HEK293T (cell line): ENCODE results near the gene KRTAP5-5.
"Not testable (repeated sequence)": the region's sequence is repeated elsewhere in the genome, so short reads cannot be mapped to it uniquely, and the experiment has no call there.

ENCODE experiments used
- ARNT ChIP-seq: fragments of 450-650 bp; IDR thresholded peaks from 2 replicates; pipeline ENCODE4 v1.6.1; 2017; ENCODE audit warnings: mild to moderate bottlenecking
- ELF4 ChIP-seq: fragments of 450-650 bp; IDR thresholded peaks from 2 replicates; pipeline ENCODE4 v1.6.1; 2017; ENCODE audit warnings: antibody characterized with exemption
- FOXK2 ChIP-seq: fragments of 450-650 bp; IDR thresholded peaks from 2 replicates; pipeline ENCODE4 v1.6.1; 2016; ENCODE audit warnings: mild to moderate bottlenecking
- FOXM1 ChIP-seq: fragments of 450-650 bp; IDR thresholded peaks from 2 replicates; pipeline ENCODE4 v1.6.1; 2017; ENCODE audit warnings: mild to moderate bottlenecking, borderline replicate concordance
- HDGF ChIP-seq: fragments of 450-650 bp; IDR thresholded peaks from 2 replicates; pipeline ENCODE4 v1.6.1; 2017; ENCODE audit warnings: antibody characterized with exemption, borderline replicate concordance
- SP1 ChIP-seq: fragments of 450-650 bp; IDR thresholded peaks from 2 replicates; pipeline ENCODE4 v1.6.1; 2017
- TARDBP ChIP-seq: fragments of 450-650 bp; IDR thresholded peaks from 2 replicates; pipeline ENCODE4 v1.6.1; 2016
- ZNF384 ChIP-seq: fragments of 450-650 bp; IDR thresholded peaks from 2 replicates; pipeline ENCODE4 v1.6.1; 2016

GRCh38 chr11:1605923-1606322 lies 23.7 kb upstream of the KRTAP5-5 start:
- TF ChIP-seq FOXM1, SP1, ARNT, ZNF384, ELF4, HDGF, TARDBP, FOXK2: not testable (repeated sequence)
